ENCODE measurements around the gene CSTA. TPM values are rescaled to one million over a fixed set of nuclear protein-coding genes. Genes with fewer than 3 reads are reported as not detected.

Gene CSTA
- not detected for total RNA-seq
- total RNA-seq (2013) = 1.5 TPM
- total RNA-seq = 0 to 1.6 (median 0.05) reads per million in 29 experiments

GRCh38 chr3:122324871-122325323, at the start of gene CSTA:
CSTA (plus strand) TSS chr3:122325248; CDS start chr3:122325293, 45 bp downstream.
- Mint-ChIP-seq H3K27ac (no peak within 1 kb of the TSS), H3K4me1 (peaks cover 18 to 21% (median 20%) of the 10 kb centered on the region in 3 donors), H3K27me3 (no peaks in the 10 kb centered on the region), H3K36me3 (no peaks in the 10 kb centered on the region), H3K4me3 (no peak within 1 kb of the TSS), H3K9me3 (peaks cover 0 to 5% (median 0%) of the 10 kb centered on the region in 3 donors)
- H3K27ac ChIP-seq (ENCODE audit: low read length) = no peak within 1 kb of the TSS
- no peaks in the 10 kb centered on the region for H3K9me3 ChIP-seq
- H3K4me3 ChIP-seq (ENCODE audit: control insufficient read depth in 1 of 2, extremely low read depth in 1 of 2, low read length in 1 of 2) = no peak within 1 kb of the TSS
- ATAC-seq (replicated peaks in 1 of 4) = no peak
- no peaks in the 10 kb centered on the region for H3K36me3 ChIP-seq (ENCODE audit: control insufficient read depth in 2 of 2, extremely low read depth in 1 of 2, insufficient read depth in 1 of 2, low read length in 1 of 2)
- DNase-seq = no peak
- no peaks in the 10 kb centered on the region for H3K27me3 ChIP-seq (replicated peaks in 1 of 2; ENCODE audit: control insufficient read depth in 2 of 2, extremely low read depth in 1 of 2, insufficient read depth in 2 of 2, low read length in 1 of 2)
- POLR2A ChIA-PET = no interaction called here
- peaks cover 4 to 22% of the 10 kb centered on the region in 2 experiments for H3K4me1 ChIP-seq (ENCODE audit: control insufficient read depth in 1 of 2, extremely low read depth in 1 of 2, insufficient read depth in 2 of 2, low read length in 2 of 2)
- WGBS (ENCODE audit: insufficient coverage) = 87% methylated on average over 3 of the region's 6 CpGs
- CTCF ChIA-PET = no interaction called here

- ATAC-seq (replicated peaks in 1 of 4) (no peak), DNase-seq (no peak)
- no peaks in the 10 kb centered on the region for H3K4me1 Mint-ChIP-seq
- ChIA-PET POLR2A (no interaction called here), CTCF (no interaction called here)
- H3K4me1 ChIP-seq (ENCODE audit: control insufficient read depth in 1 of 2, extremely low read depth in 1 of 2, insufficient read depth in 2 of 2, low read length in 2 of 2) = no peaks in the 10 kb centered on the region
- no peaks in the 10 kb centered on the region for H3K9me3 ChIP-seq
- peaks cover 0 to 11% of the 10 kb centered on the region in 2 donors for H3K27me3 Mint-ChIP-seq
- no peak overlapping the region for H3K4me3 Mint-ChIP-seq
- H3K36me3 ChIP-seq (ENCODE audit: control insufficient read depth in 2 of 2, extremely low read depth in 1 of 2, insufficient read depth in 1 of 2, low read length in 1 of 2) = no peaks in the 10 kb centered on the region
- no peak overlapping the region for H3K4me3 ChIP-seq (ENCODE audit: control insufficient read depth in 1 of 2, extremely low read depth in 1 of 2, low read length in 1 of 2)
- H3K27ac ChIP-seq (ENCODE audit: low read length) = no peak overlapping the region
- no peaks in the 10 kb centered on the region for H3K36me3 Mint-ChIP-seq
- peaks cover 0 to 10% of the 10 kb centered on the region in 2 experiments for H3K27me3 ChIP-seq (replicated peaks in 1 of 2; ENCODE audit: control insufficient read depth in 2 of 2, extremely low read depth in 1 of 2, insufficient read depth in 2 of 2, low read length in 1 of 2)
- H3K9me3 Mint-ChIP-seq = no peaks in the 10 kb centered on the region
- H3K27ac Mint-ChIP-seq = no peak overlapping the region
- 67% methylated on average over 1 of the region's 3 CpGs for WGBS (ENCODE audit: insufficient coverage)
Observed at GRCh38 chr3:122281891-122282290, 43.2 kb upstream of the CSTA start.

GRCh38 chr3:122283796-122284445, 41.1 kb upstream of the CSTA start:
- Mint-ChIP-seq H3K27me3 (peaks cover 2 to 11% of the 10 kb centered on the region in 2 donors), H3K27ac (no peak overlapping the region), H3K4me1 (peaks cover 0 to 2% (median under 1%) of the 10 kb centered on the region in 3 donors), H3K4me3 (no peak overlapping the region), H3K36me3 (no peaks in the 10 kb centered on the region), H3K9me3 (no peaks in the 10 kb centered on the region)
- peaks cover 0 to 10% of the 10 kb centered on the region in 2 experiments for H3K27me3 ChIP-seq (replicated peaks in 1 of 2; ENCODE audit: control insufficient read depth in 2 of 2, extremely low read depth in 1 of 2, insufficient read depth in 2 of 2, low read length in 1 of 2)
- WGBS (ENCODE audit: insufficient coverage) = 90% methylated on average over 22 of the region's 22 CpGs
- ChIA-PET POLR2A (no interaction called here), CTCF (no interaction called here)
- no peaks in the 10 kb centered on the region for H3K36me3 ChIP-seq (ENCODE audit: control insufficient read depth in 2 of 2, extremely low read depth in 1 of 2, insufficient read depth in 1 of 2, low read length in 1 of 2)
- H3K4me1 ChIP-seq (ENCODE audit: control insufficient read depth in 1 of 2, extremely low read depth in 1 of 2, insufficient read depth in 2 of 2, low read length in 2 of 2) = peaks cover 0 to under 1% of the 10 kb centered on the region in 2 experiments
- no peak overlapping the region for H3K4me3 ChIP-seq (ENCODE audit: control insufficient read depth in 1 of 2, extremely low read depth in 1 of 2, low read length in 1 of 2)
- ATAC-seq (replicated peaks in 1 of 4) (no peak), DNase-seq (no peak)
- H3K27ac ChIP-seq (ENCODE audit: low read length) = no peak overlapping the region
- no peaks in the 10 kb centered on the region for H3K9me3 ChIP-seq

- WGBS (ENCODE audit: insufficient coverage) = 92% methylated on average over 20 of the region's 20 CpGs
Observed at GRCh38 chr3:122284486-122284885, 40.6 kb upstream of the CSTA start.

GRCh38 chr3:122294359-122294758, 30.7 kb upstream of the CSTA start:
- H3K4me1 ChIP-seq (ENCODE audit: control insufficient read depth in 1 of 2, extremely low read depth in 1 of 2, insufficient read depth in 2 of 2, low read length in 2 of 2) = peaks cover 0 to 11% of the 10 kb centered on the region in 2 experiments
- ChIA-PET POLR2A (no interaction called here), CTCF (interaction anchor here in 1 of 2 donors (1.4 kb wide), 1 partner anchor 12 kb away, joined by 3 read pairs; no protein-coding TSS in a partner anchor)
- 76% methylated on average over 5 of the region's 6 CpGs for WGBS (ENCODE audit: insufficient coverage)
- ATAC-seq (replicated peaks in 1 of 4) = no peak
- Mint-ChIP-seq H3K27me3 (no peaks in the 10 kb centered on the region), H3K9me3 (no peaks in the 10 kb centered on the region), H3K36me3 (no peaks in the 10 kb centered on the region), H3K27ac (no peak overlapping the region), H3K4me3 (no peak overlapping the region), H3K4me1 (peaks cover 0 to 21% (median 19%) of the 10 kb centered on the region in 3 donors)
- H3K9me3 ChIP-seq = no peaks in the 10 kb centered on the region
- no peak for DNase-seq
- H3K4me3 ChIP-seq (ENCODE audit: control insufficient read depth in 1 of 2, extremely low read depth in 1 of 2, low read length in 1 of 2) = no peak overlapping the region
- H3K27ac ChIP-seq (ENCODE audit: low read length) = no peak overlapping the region
- H3K27me3 ChIP-seq (replicated peaks in 1 of 2; ENCODE audit: control insufficient read depth in 2 of 2, extremely low read depth in 1 of 2, insufficient read depth in 2 of 2, low read length in 1 of 2) = no peaks in the 10 kb centered on the region
- no peaks in the 10 kb centered on the region for H3K36me3 ChIP-seq (ENCODE audit: control insufficient read depth in 2 of 2, extremely low read depth in 1 of 2, insufficient read depth in 1 of 2, low read length in 1 of 2)

More at GRCh38 chr3:122284486-122284885, 40.6 kb upstream of the CSTA start:
- ChIA-PET POLR2A (no interaction called here), CTCF (no interaction called here)
- peaks cover 0 to 6% (median 5%) of the 10 kb centered on the region in 3 donors for H3K4me1 Mint-ChIP-seq
- no peaks in the 10 kb centered on the region for H3K9me3 Mint-ChIP-seq
- H3K27me3 Mint-ChIP-seq = peaks cover 2 to 11% of the 10 kb centered on the region in 2 donors
- no peaks in the 10 kb centered on the region for H3K36me3 Mint-ChIP-seq
- DNase-seq (no peak), ATAC-seq (replicated peaks in 1 of 4) (no peak)
- Histone ChIP-seq H3K4me1 (ENCODE audit: control insufficient read depth in 1 of 2, extremely low read depth in 1 of 2, insufficient read depth in 2 of 2, low read length in 2 of 2) (peaks cover 0 to 5% of the 10 kb centered on the region in 2 experiments), H3K4me3 (ENCODE audit: control insufficient read depth in 1 of 2, extremely low read depth in 1 of 2, low read length in 1 of 2) (no peak overlapping the region), H3K9me3 (no peaks in the 10 kb centered on the region), H3K36me3 (ENCODE audit: control insufficient read depth in 2 of 2, extremely low read depth in 1 of 2, insufficient read depth in 1 of 2, low read length in 1 of 2) (no peaks in the 10 kb centered on the region), H3K27ac (ENCODE audit: low read length) (no peak overlapping the region), H3K27me3 (replicated peaks in 1 of 2; ENCODE audit: control insufficient read depth in 2 of 2, extremely low read depth in 1 of 2, insufficient read depth in 2 of 2, low read length in 1 of 2) (peaks cover 0 to 10% of the 10 kb centered on the region in 2 experiments)
- no peak overlapping the region for H3K27ac Mint-ChIP-seq
- no peak overlapping the region for H3K4me3 Mint-ChIP-seq

GRCh38 chr3:122295266-122296062, 29.6 kb upstream of the CSTA start:
- Histone ChIP-seq H3K36me3 (ENCODE audit: control insufficient read depth in 2 of 2, extremely low read depth in 1 of 2, insufficient read depth in 1 of 2, low read length in 1 of 2) (no peaks in the 10 kb centered on the region), H3K9me3 (no peaks in the 10 kb centered on the region), H3K4me3 (ENCODE audit: control insufficient read depth in 1 of 2, extremely low read depth in 1 of 2, low read length in 1 of 2) (no peak overlapping the region), H3K27ac (ENCODE audit: low read length) (no peak overlapping the region), H3K4me1 (ENCODE audit: control insufficient read depth in 1 of 2, extremely low read depth in 1 of 2, insufficient read depth in 2 of 2, low read length in 2 of 2) (peaks cover 0 to 7% of the 10 kb centered on the region in 2 experiments), H3K27me3 (replicated peaks in 1 of 2; ENCODE audit: control insufficient read depth in 2 of 2, extremely low read depth in 1 of 2, insufficient read depth in 2 of 2, low read length in 1 of 2) (no peaks in the 10 kb centered on the region)
- peak in 1 of 35 experiments; percentile 12 for DNase-seq
- POLR2A ChIA-PET = interaction anchor here in 1 of 2 donors (0.6 kb wide), 1 partner anchor 27 kb away, joined by 3 read pairs; no protein-coding TSS in a partner anchor
- Mint-ChIP-seq H3K9me3 (peaks cover 0 to 2% (median 0%) of the 10 kb centered on the region in 3 donors), H3K27me3 (no peaks in the 10 kb centered on the region), H3K36me3 (no peaks in the 10 kb centered on the region), H3K4me3 (no peak overlapping the region), H3K27ac (no peak overlapping the region), H3K4me1 (peaks cover 0 to 17% (median 15%) of the 10 kb centered on the region in 3 donors)
- ATAC-seq (replicated peaks in 1 of 4) = peak in 2 of 4 experiments; percentile 41 to 70
- CTCF ChIA-PET = interaction anchor here (1.2 to 1.3 kb wide), 2 partner anchors 20 to 194 kb away, joined by 3 to 5 read pairs; no protein-coding TSS in a partner anchor
- 100% methylated on average over 2 of the region's 5 CpGs for WGBS (ENCODE audit: insufficient coverage)
